GM12872 (cell line): ENCODE measurements around the gene MELTF.

Experiments used
- CTCF ChIP-seq: IDR thresholded peaks from 3 replicates; pipeline ENCODE4 v1.5.1; 2011; ENCODE audit warnings: low read depth, mild to moderate bottlenecking, low read length, moderate library complexity; ENCODE audit not compliant: insufficient read depth

The MELTF gene

GRCh38 chr3:196996454-196997265, 33.0 kb downstream of the MELTF start:
- TF ChIP-seq CTCF: no peak

DNA sequence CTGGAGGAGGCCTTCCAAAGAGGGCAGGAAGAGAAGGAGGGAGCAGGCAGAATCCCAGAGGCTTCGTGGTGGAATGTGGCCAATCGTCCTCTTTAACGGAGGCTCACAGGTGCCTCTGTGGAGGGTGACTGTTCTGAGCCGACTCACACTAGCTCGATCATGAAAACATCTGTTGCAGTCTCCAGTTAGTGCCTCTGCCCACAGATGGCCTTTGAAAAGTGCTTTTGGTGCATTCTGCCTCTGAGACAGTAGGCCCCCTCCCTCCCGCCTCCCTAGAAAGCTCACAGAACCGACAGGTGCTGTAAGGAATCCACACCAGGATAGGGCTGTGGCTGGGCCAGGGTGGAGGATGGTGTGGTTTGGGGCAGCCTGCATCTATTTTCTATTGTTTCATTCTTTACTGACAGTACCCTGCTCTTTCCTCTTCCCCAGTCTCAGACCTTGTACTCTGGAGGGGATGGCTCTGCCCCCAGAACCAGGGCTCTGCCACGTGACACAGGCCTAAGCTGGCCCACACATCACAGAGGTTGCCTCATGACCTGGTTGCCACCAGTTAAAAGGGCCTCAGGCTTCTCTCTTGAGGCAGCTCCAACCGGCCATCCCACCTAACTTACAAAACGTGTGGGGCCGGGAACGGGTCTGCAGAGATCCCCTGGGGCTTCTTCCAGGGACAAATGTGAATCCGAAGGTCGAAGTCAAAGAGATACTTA, 33.8 kb downstream of the MELTF start:
- no peak for TF ChIP-seq CTCF

GRCh38 chr3:196995027-196995426, 34.6 kb downstream of the MELTF start:
- TF ChIP-seq CTCF: no peak

- TF ChIP-seq CTCF: no peak
These were observed 35.6 kb downstream of the MELTF start for GRCh38 chr3:196994056-196994455.

DNA sequence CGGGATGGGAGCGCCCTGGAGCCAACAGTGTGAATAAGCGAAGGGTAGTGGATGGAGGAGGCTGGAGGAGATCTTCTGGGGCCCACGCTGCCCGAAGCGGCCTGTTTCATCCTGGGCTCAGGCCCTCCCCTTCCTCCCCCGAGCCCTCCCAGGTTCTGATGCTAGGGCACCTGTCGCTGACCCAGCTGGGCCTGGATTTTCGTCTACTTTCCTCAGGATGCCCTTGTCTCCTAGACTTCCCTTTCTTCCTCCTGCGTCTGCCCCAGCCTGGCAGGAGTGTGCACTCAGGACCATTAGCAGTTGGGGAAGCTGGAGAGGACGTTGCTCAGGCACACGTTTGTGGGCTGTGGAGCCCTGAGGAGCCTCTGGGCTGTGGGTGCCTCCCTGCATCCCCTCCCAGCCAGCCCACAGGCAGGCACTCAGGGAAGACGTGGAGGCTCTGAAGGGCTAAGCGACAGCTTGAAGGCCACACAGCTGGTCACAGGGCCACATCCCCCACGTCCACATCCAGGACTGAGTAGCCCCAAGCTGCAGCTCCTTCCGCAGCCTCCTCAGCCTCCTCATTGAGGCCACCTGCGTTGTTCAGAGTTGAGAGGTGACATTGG, 37.1 kb downstream of the MELTF start:
- no peak for TF ChIP-seq CTCF

- TF ChIP-seq CTCF: no peak
These were observed 37.8 kb downstream of the MELTF start for GRCh38 chr3:196991581-196992460.
